T-cell (primary cell): Measurements from ENCODE around the gene JAKMIP3. TPM values are rescaled to one million over a fixed set of nuclear protein-coding genes. Genes with fewer than 3 reads are reported as not detected.

Experiments
- ATAC-seq, 4 experiments: fragments of 200-7000 bp in 3 of 4; fragments of 150-1000 bp in 1 of 4; cut with Tn5 transposase; replicated peaks in 1 of 4; 1 replicate in 3 of 4; 2 replicates in 1 of 4; pipeline ENCODE4 v1.10.0; 2021; ENCODE audit warnings: moderate library complexity in 3 of 4, mild to moderate bottlenecking in 2 of 4, moderate number of reproducible peaks in 1 of 4
- CTCF ChIA-PET, 2 donors: fragments of 300-600 bp; sonication (Branson Sonifier 250); formaldehyde crosslinking; loops; one replicate each; lab custom pipeline; 2022; ENCODE audit warnings: antibody characterized with exemption in 2 of 2; lab: Charles Lee
- POLR2A ChIA-PET, 2 donors: fragments of 300-600 bp; sonication (Branson Sonifier 250); formaldehyde crosslinking; loops; one replicate each; lab custom pipeline; 2022; ENCODE audit warnings: antibody characterized with exemption in 2 of 2; lab: Charles Lee
- DNase-seq, 35 experiments: peaks; one replicate each; pipeline versions ENCODE4 v3.0.0 to v3.0.0-alpha.2; 2013 to 2023
- H3K27ac ChIP-seq: one replicate; pipeline ENCODE4 v1.5.1; 2013; ENCODE audit warnings: low read length
- H3K27me3 ChIP-seq, 2 experiments: replicated peaks in 1 of 2; 1 replicate in 1 of 2; 2 replicates in 1 of 2; pipeline versions ENCODE4 v1.6.1 to v1.7.0; 2013; ENCODE audit warnings: low read length in 1 of 2, mixed read lengths in 1 of 2; ENCODE audit not compliant: control insufficient read depth in 2 of 2, insufficient read depth in 2 of 2; ENCODE audit errors: extremely low read depth in 1 of 2
- H3K36me3 ChIP-seq, 2 donors: 1 replicate in 1 of 2; 2 replicates in 1 of 2; pipeline versions ENCODE4 v1.6.1 to v1.7.0; 2013; ENCODE audit warnings: low read length in 1 of 2; ENCODE audit not compliant: control insufficient read depth in 2 of 2, insufficient read depth in 1 of 2; ENCODE audit errors: extremely low read depth in 1 of 2
- H3K4me1 ChIP-seq, 2 experiments: 1 replicate in 1 of 2; 2 replicates in 1 of 2; pipeline versions ENCODE4 v1.6.1 to v1.7.0; 2013; ENCODE audit warnings: low read length in 2 of 2, mixed read lengths in 1 of 2; ENCODE audit not compliant: insufficient read depth in 2 of 2, control insufficient read depth in 1 of 2; ENCODE audit errors: extremely low read depth in 1 of 2
- H3K4me3 ChIP-seq, 2 donors: 1 replicate in 1 of 2; 2 replicates in 1 of 2; pipeline versions ENCODE4 v1.5.1 to v1.7.0; 2013; ENCODE audit warnings: mild to moderate bottlenecking in 2 of 2, low read length in 1 of 2, moderate library complexity in 1 of 2; ENCODE audit not compliant: control insufficient read depth in 1 of 2; ENCODE audit errors: extremely low read depth in 1 of 2
- H3K9me3 ChIP-seq: 2 replicates; pipeline ENCODE4 v1.7.0; 2013
- H3K27ac Mint-ChIP-seq, 2 donors: one replicate each; pipeline ENCODE4 v1.8.0; 2020 to 2021; ENCODE audit warnings: mild to moderate bottlenecking in 2 of 2, mixed read lengths in 2 of 2
- H3K27me3 Mint-ChIP-seq, 2 donors: one replicate each; pipeline ENCODE4 v1.8.0; 2021 to 2022; ENCODE audit warnings: mixed read lengths in 2 of 2
- H3K36me3 Mint-ChIP-seq: one replicate; pipeline ENCODE4 v1.8.0; 2021; ENCODE audit warnings: mixed read lengths
- H3K4me1 Mint-ChIP-seq, 3 donors: one replicate each; pipeline ENCODE4 v1.8.0; 2020 to 2022; ENCODE audit warnings: mixed read lengths in 3 of 3, mild to moderate bottlenecking in 1 of 3
- H3K4me3 Mint-ChIP-seq, 3 donors: one replicate each; pipeline ENCODE4 v1.8.0; 2020 to 2022; ENCODE audit warnings: mild to moderate bottlenecking in 3 of 3, mixed read lengths in 3 of 3, moderate library complexity in 3 of 3
- H3K9me3 Mint-ChIP-seq, 3 donors: one replicate each; pipeline ENCODE4 v1.8.0; 2020 to 2022; ENCODE audit warnings: mixed read lengths in 3 of 3
- WGBS: methylation state at CpG from one replicate; pipeline ENCODE4 v1.1.5; 2013; ENCODE audit warnings: missing lambda C conversion rate; ENCODE audit not compliant: insufficient coverage; 5-methylcytosine and 5-hydroxymethylcytosine counted together
- total RNA-seq, 35 experiments: library from RNA in 6 of 35; stranded (reverse) in 6 of 35; fragments of 120-200 nt in 1 of 35; gene quantifications; one replicate each; pipeline versions ENCODE4 v1.2.1 to v1.2.4 and lab custom pipeline; 2013 to 2026

The JAKMIP3 gene
- total RNA-seq, 5 donors from 2014 or later (not counting 1 experiment from before 2014, with no cell fraction given) = 0.32 to 0.98 (median 0.50) TPM

- Mint-ChIP-seq H3K4me3 (no peak overlapping the region), H3K4me1 (no peaks in the 10 kb centered on the region), H3K27me3 (no peaks in the 10 kb centered on the region), H3K27ac (no peak overlapping the region), H3K9me3 (no peaks in the 10 kb centered on the region), H3K36me3 (no peaks in the 10 kb centered on the region)
- no peaks in the 10 kb centered on the region for H3K36me3 ChIP-seq
- POLR2A ChIA-PET = no interaction called here
- WGBS = 76% methylated on average over 8 of the region's 14 CpGs
- CTCF ChIA-PET = no interaction called here
- ATAC-seq (no peak), DNase-seq (peak in 1 of 35 experiments; percentile 6)
- no peaks in the 10 kb centered on the region for H3K9me3 ChIP-seq
- no peak overlapping the region for H3K27ac ChIP-seq
- no peaks in the 10 kb centered on the region for H3K4me1 ChIP-seq
- peaks cover 0 to 9% of the 10 kb centered on the region in 2 experiments for H3K27me3 ChIP-seq
- H3K4me3 ChIP-seq = no peak overlapping the region
These were observed 45.5 kb downstream of the JAKMIP3 start for GRCh38 chr10:132111121-132111731.

- Histone ChIP-seq H3K27ac (no peak overlapping the region), H3K36me3 (no peaks in the 10 kb centered on the region), H3K4me1 (no peaks in the 10 kb centered on the region), H3K27me3 (peaks cover 0 to 9% of the 10 kb centered on the region in 2 experiments), H3K4me3 (no peak overlapping the region), H3K9me3 (no peaks in the 10 kb centered on the region)
- POLR2A ChIA-PET = no interaction called here
- ATAC-seq = no peak
- Mint-ChIP-seq H3K27ac (no peak overlapping the region), H3K27me3 (no peaks in the 10 kb centered on the region), H3K36me3 (no peaks in the 10 kb centered on the region), H3K4me3 (no peak overlapping the region), H3K9me3 (no peaks in the 10 kb centered on the region), H3K4me1 (no peaks in the 10 kb centered on the region)
- CTCF ChIA-PET = no interaction called here
- no peak for DNase-seq
- 84% methylated on average over 18 of the region's 20 CpGs for WGBS
These were observed 46.2 kb downstream of the JAKMIP3 start for GRCh38 chr10:132111871-132112341.

DNA sequence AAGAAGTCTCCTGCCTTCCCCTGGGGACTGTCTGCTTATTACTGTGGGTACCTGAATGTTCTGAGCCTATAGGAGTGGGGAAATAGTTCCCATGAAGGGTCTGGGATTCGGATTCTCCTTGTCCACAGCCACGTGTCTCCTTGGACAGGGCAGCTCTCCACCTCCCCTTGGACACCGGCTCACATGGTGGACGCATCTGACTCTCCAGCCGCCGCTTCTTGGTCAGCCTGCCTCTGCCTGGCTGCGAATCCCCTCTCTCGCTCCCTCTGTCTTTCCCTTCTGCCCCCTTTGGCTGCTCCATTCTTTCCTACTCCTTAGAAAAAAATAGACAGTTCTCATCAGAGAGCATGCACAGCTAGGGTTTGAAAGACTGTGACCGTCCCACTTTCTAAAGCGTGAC is 46.9 kb downstream of the JAKMIP3 start:
- no peaks in the 10 kb centered on the region for H3K36me3 Mint-ChIP-seq
- H3K9me3 ChIP-seq = no peaks in the 10 kb centered on the region
- no peak overlapping the region for H3K27ac Mint-ChIP-seq
- no peaks in the 10 kb centered on the region for H3K36me3 ChIP-seq
- H3K27ac ChIP-seq = no peak overlapping the region
- H3K27me3 Mint-ChIP-seq = no peaks in the 10 kb centered on the region
- no peak overlapping the region for H3K4me3 ChIP-seq
- no peaks in the 10 kb centered on the region for H3K9me3 Mint-ChIP-seq
- ChIA-PET POLR2A (no interaction called here), CTCF (no interaction called here)
- DNase-seq (peak in 1 of 35 experiments; percentile 5), ATAC-seq (no peak)
- 73% methylated on average over 8 of the region's 10 CpGs for WGBS
- H3K4me1 Mint-ChIP-seq = no peaks in the 10 kb centered on the region
- H3K4me1 ChIP-seq = no peaks in the 10 kb centered on the region
- no peak overlapping the region for H3K4me3 Mint-ChIP-seq
- H3K27me3 ChIP-seq = peaks cover 0 to 8% of the 10 kb centered on the region in 2 experiments

DNA sequence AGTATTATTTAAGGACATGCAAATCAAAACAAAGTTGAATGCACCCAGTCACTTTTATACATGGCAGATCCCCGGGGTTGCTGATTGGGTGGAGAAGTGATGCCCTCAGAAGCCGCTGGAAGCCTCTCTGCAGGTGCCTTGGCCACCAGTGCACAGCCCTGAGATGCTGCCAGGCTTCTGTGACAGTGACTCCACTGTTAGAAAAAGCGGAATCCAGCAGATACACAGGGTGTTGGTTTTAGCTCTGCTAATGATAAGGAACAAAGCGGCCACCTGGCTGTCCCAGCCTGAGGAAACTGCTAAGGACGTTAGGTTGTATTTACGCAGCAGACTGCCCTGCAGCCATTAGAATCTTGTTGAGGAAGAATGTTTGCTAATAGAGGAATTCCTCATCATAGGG is 47.5 kb downstream of the JAKMIP3 start:
- Histone ChIP-seq H3K27ac (no peak overlapping the region), H3K4me1 (no peaks in the 10 kb centered on the region), H3K36me3 (no peaks in the 10 kb centered on the region), H3K27me3 (peaks cover 0 to 6% of the 10 kb centered on the region in 2 experiments), H3K9me3 (no peaks in the 10 kb centered on the region), H3K4me3 (no peak overlapping the region)
- Mint-ChIP-seq H3K9me3 (no peaks in the 10 kb centered on the region), H3K36me3 (no peaks in the 10 kb centered on the region), H3K4me3 (no peak overlapping the region), H3K27ac (no peak overlapping the region), H3K27me3 (no peaks in the 10 kb centered on the region), H3K4me1 (no peaks in the 10 kb centered on the region)
- no peak for DNase-seq
- ChIA-PET POLR2A (interaction anchor here in 1 of 2 donors (0.6 kb wide), 1 partner anchor 64 kb away, joined by 3 read pairs; no protein-coding TSS in a partner anchor), CTCF (no interaction called here)
- WGBS = 69% methylated on average over 6 of the region's 6 CpGs
- no peak for ATAC-seq

DNA sequence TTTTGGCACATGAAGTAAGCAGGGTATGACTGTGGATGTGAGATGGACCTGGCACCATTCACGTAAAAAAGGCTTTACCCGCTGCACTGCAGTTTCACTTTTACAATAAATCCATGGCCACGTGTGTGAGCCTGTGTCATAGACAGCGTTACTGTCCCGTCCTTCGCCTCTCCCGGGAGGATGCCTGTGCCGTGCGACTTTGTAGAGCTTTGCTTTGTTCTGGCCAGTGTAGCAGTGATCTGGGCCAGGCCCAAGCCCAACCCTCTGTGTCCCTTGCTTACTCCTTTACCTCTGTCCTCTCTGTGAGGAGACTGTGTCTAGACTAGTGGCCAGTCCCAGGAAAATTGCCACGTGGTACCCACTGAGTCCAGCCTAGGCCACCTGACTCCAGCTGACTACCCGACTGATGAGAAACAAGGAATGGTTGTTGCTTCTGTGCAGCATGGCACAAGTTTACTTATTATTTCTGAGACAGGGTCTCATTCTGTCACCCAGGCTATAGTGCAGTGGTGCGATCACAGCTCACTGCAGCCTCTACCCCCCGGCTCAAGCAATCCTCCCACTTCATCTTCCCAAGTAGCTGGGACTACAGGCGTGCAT is 48.1 kb downstream of the JAKMIP3 start:
- DNase-seq = no peak
- H3K27ac ChIP-seq = no peak overlapping the region
- H3K4me3 ChIP-seq = no peak overlapping the region
- no peak for ATAC-seq
- H3K9me3 ChIP-seq = no peaks in the 10 kb centered on the region
- H3K36me3 Mint-ChIP-seq = no peaks in the 10 kb centered on the region
- no peak overlapping the region for H3K27ac Mint-ChIP-seq
- H3K4me1 Mint-ChIP-seq = no peaks in the 10 kb centered on the region
- POLR2A ChIA-PET = interaction anchor here in 1 of 2 donors (0.6 kb wide), 1 partner anchor 63 kb away, joined by 3 read pairs; no protein-coding TSS in a partner anchor
- H3K27me3 Mint-ChIP-seq = no peaks in the 10 kb centered on the region
- peaks cover 0 to 6% of the 10 kb centered on the region in 2 experiments for H3K27me3 ChIP-seq
- 79% methylated on average over 9 of the region's 14 CpGs for WGBS
- no peak overlapping the region for H3K4me3 Mint-ChIP-seq
- CTCF ChIA-PET = no interaction called here
- H3K4me1 ChIP-seq = no peaks in the 10 kb centered on the region
- no peaks in the 10 kb centered on the region for H3K36me3 ChIP-seq
- no peaks in the 10 kb centered on the region for H3K9me3 Mint-ChIP-seq

DNA sequence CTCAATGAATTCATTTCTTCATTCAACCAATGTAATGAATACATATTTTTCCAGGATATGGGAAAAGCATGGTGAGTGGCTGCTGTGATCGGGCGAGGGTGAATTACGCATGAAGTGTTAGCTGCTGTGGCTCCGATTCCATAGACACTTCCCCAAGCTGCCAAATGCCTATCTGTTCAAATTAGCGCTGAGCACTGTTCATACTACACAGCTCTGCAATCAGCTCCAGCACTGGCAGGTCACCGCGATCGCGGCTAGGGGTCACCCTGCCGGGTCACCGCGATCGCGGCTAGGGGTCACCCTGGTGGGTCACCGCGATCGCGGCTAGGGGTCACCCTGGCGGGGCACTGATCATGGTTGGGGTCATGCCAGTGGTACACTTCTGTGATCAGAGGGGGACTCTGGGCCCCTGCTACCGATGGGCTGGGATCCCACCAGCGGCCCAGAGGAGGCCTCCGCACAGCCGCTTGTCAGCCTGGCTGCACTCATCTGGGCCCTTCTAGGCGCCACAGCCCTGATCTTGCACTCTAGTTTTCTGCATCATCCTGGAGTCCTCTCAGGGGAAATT is 49.3 kb downstream of the JAKMIP3 start:
- no peak overlapping the region for H3K27ac Mint-ChIP-seq
- ATAC-seq = no peak
- H3K4me3 Mint-ChIP-seq = no peak overlapping the region
- POLR2A ChIA-PET = no interaction called here
- Histone ChIP-seq H3K27ac (no peak overlapping the region), H3K27me3 (peaks cover 0 to 8% of the 10 kb centered on the region in 2 experiments), H3K36me3 (no peaks in the 10 kb centered on the region), H3K9me3 (no peaks in the 10 kb centered on the region), H3K4me1 (no peaks in the 10 kb centered on the region), H3K4me3 (no peak overlapping the region)
- no peak for DNase-seq
- CTCF ChIA-PET = no interaction called here
- H3K27me3 Mint-ChIP-seq = no peaks in the 10 kb centered on the region
- H3K4me1 Mint-ChIP-seq = no peaks in the 10 kb centered on the region
- 95% methylated on average over 16 of the region's 24 CpGs for WGBS
- no peaks in the 10 kb centered on the region for H3K9me3 Mint-ChIP-seq
- H3K36me3 Mint-ChIP-seq = no peaks in the 10 kb centered on the region
